GM19239 (cell line): ENCODE measurements around the gene EPHA8.
A peak's percentile ranks its signal among the peaks of the same experiment; 100 is the strongest.

Experiments
- DNase-seq: peaks from one replicate; pipeline ENCODE4 v3.0.0; 2011; ENCODE audit warnings: low spot score; ENCODE audit not compliant: insufficient read length
- FAIRE-seq: peaks from 2 replicates; lab custom pipeline; 2011; peaks lifted over from hg19 to GRCh38; lab: Jason Lieb, UNC

Gene EPHA8

DNA sequence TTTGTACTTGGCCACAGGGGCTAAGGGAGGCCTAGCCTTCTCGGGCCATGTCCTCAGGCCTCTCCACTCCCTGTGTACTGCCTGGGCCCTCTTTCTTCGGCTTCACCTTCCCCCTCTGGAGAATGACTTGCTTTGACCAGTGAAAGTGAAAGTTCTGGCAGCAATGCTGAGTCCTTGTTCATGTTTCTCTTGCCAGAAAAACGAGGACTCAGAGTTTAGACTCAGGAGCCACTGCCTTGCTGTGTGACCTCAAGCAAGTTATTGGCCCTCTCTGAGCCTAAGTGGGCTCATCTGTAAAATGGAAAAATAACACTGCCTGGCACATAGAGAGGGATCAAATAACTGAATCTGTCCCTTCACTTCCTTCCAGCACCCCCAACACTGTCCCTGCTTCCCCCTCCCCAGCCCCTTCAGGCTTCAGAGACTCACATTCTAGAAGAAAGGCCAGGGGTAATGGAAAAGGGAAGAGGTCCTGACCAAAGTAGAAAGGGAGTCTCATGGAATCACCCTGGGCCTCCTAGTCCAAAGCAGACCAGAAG lies 74.7 kb downstream of the EPHA8 start:
- FAIRE-seq (no peak), DNase-seq (no peak)

DNA sequence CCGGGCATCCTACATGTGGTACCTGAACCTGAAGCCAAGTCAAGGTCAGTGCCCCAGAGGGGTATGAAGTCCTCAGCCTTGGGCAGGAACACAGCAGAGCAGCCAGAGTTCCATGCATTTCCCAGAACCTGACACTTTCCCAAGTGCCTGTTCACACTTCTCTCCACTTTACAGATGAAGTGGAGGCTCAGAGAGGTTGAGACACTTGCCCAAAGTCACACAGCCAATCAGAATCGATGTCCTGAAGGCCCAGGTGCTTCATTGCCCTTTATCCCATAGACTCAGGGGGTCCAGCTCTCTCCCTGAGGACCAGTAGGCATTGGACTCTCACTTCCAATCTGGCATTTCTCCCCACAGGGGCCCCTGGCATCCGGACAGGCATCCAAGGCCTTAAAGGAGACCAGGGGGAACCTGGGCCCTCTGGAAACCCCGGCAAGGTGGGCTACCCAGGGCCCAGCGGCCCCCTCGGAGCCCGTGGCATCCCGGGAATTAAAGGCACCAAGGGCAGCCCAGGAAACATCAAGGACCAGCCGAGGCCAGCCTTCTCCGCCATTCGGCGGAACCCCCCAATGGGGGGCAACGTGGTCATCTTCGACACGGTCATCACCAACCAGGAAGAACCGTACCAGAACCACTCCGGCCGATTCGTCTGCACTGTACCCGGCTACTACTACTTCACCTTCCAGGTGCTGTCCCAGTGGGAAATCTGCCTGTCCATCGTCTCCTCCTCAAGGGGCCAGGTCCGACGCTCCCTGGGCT lies 75.4 kb downstream of the EPHA8 start:
- FAIRE-seq (no peak), DNase-seq (no peak)

GRCh38 chr1:22639286-22639685 lies 76.0 kb downstream of the EPHA8 start:
- FAIRE-seq (no peak), DNase-seq (no peak)

DNA sequence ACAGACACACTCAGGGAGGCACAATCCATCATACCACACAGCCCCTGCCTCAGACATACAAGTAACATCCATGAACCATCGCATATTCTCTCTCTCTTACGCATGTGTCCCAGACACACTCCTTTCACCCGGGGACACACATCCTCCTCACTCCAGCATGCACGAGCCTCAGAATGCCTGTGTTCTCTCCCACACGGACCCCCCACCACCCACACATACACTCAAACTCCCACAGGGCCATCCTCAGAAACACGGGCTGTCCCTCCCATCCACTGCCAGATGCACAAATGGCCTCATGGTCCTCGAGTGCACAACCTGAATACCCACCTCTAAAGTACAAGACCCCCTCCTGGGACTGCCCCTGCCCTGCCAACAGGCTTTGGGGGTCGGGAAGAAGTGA lies 78.0 kb downstream of the EPHA8 start:
- DNase-seq: no peak
- no peak for FAIRE-seq

GRCh38 chr1:22641906-22642636 lies 78.8 kb downstream of the EPHA8 start:
- FAIRE-seq (peak; percentile 73), DNase-seq (peak; percentile 87)

DNA sequence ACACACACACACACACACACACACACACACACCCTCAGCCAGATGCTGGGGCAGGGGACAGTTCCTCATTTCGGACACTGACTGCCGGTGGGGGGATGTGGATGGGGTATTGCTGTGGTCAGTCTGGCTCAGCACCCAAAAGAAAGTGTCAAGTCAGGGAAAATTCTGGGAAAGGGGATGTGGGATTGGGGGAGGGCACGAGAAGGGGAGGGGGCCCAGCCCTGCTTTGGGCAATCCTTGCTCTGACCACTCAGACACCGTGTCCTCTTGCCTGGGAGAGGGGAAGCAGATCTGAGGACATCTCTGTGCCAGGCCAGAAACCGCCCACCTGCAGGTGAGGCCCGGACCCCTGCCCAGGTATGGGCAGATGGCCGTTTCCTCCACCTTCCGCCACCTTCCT lies 80.1 kb downstream of the EPHA8 start, which contains the start of gene C1QC:
TSS of gene C1QC (plus strand) at position 253 of the 400 bp plus-strand sequence. CDS start 391 bp downstream, outside the sequence.
- DNase-seq (no peak), FAIRE-seq (no peak)

- no peak for FAIRE-seq
Measured at GRCh38 chr1:22643928-22644327, 80.6 kb downstream of the EPHA8 start.

DNA sequence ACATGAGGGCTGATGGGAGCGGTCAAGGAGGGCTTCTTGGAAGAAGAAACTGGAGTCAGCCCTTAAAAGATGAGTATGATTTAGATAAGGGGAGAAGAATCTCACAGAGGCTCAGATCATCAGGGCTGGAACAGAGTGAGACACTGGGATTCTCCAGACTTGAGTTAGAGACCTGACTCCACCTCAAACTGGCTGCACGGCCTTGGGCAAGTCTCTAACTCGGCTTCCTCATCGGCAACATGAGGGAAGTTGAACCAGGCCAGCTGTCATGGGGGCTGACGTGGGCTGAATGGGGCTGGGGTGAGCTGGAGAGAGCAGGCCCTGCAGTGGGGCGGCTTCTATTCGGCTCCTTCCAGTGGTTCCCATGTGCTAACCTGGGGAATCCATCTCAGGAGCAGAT lies 82.6 kb downstream of the EPHA8 start:
- DNase-seq (no peak), FAIRE-seq (no peak)

More at GRCh38 chr1:22643928-22644327, 80.6 kb downstream of the EPHA8 start:
- DNase-seq: no peak

GRCh38 chr1:22646384-22646783 lies 83.1 kb downstream of the EPHA8 start:
- no peak for FAIRE-seq
- no peak for DNase-seq

DNA sequence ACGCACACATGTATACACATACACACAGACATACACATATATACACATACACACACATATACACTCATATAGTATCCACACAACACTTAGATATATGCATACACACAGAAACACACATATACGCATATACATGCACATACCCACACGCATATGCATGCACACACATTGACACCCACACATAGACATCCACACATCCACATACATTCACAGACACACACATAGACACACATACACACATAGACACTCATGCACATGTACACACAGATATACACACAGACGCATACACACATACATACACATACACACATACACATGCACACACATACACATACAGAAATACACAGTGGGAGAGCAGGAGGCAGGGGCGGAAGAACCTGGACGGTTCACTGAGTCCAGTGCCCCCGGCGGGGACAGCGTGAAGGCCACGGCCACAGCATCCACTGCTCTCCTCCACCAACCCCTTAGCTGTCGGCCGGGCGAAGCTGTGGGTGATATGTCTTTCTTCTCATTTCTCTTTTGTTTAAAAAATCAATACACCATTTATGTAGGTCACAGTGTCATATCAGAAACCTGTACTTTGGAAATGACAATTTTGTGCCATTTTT lies 86.9 kb downstream of the EPHA8 start:
- no peak for DNase-seq
- FAIRE-seq: no peak

GRCh38 chr1:22651941-22652856 lies 88.9 kb downstream of the EPHA8 start:
- DNase-seq: no peak
- FAIRE-seq: no peak

GRCh38 chr1:22652881-22653316 lies 89.6 kb downstream of the EPHA8 start, which contains the start of gene C1QB:
C1QB (plus strand) TSS chr1:22653236; CDS start chr1:22659463, 6,227 bp downstream.
- no peak for DNase-seq
- FAIRE-seq: no peak
